ENCODE results near the gene CRISP1.
"Not testable (repeated sequence)": the region's sequence is repeated elsewhere in the genome, so short reads cannot be mapped to it uniquely, and the experiment has no call there.

The CRISP1 gene, protein sequence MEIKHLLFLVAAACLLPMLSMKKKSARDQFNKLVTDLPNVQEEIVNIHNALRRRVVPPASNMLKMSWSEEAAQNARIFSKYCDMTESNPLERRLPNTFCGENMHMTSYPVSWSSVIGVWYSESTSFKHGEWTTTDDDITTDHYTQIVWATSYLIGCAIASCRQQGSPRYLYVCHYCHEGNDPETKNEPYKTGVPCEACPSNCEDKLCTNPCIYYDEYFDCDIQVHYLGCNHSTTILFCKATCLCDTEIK

GRCh38 chr6:49866485-49866943 is at the start of gene CRISP1:
Gene CRISP1, minus strand, starts transcription at chr6:49866535. Its CDS starts 9,135 bp downstream, at chr6:49857400.
- no peak for DNase-seq (ENCODE audit: low read depth in 2 of 2)

GRCh38 chr6:49915035-49915434 is 48.7 kb upstream of the CRISP1 start:
- DNase-seq (ENCODE audit: low read depth in 2 of 2) = no peak

DNA sequence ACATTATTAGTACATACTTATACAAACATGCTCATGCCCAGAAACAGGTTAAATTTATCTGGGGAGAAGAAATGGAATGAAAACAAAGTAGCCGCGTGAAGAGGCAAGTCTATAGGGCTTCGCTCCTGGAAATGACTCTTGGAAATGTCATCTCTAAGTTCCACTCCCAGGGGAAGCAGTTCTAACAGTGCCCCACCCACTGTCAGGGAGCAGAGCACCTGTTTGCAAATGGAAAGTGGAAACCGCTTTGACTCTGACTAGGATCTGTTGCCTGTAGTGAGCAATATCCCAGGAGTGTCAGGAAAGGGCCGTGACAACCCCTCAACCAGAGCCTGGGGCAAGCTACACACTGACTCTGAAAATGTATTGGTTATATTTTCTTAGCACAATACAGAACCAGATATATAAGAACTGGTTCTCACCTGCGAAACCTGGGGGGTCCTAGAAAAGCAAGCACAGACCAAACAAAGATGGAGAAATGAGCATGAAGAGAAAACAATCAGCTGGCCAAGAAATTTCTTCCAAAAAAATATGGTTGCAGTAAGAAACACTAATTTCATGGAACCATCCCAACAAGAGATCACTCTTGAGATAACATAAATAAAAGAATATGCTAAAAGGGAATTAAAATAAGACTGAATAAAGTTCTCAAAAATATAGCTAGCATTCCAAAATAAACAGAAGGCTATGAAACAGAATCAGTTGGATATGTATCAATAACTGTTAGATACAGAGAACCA is 47.5 kb upstream of the CRISP1 start:
- no peak for DNase-seq (ENCODE audit: low read depth in 2 of 2)

GRCh38 chr6:49912196-49912595 is 45.9 kb upstream of the CRISP1 start:
- no peak for DNase-seq (ENCODE audit: low read depth in 2 of 2)

DNA sequence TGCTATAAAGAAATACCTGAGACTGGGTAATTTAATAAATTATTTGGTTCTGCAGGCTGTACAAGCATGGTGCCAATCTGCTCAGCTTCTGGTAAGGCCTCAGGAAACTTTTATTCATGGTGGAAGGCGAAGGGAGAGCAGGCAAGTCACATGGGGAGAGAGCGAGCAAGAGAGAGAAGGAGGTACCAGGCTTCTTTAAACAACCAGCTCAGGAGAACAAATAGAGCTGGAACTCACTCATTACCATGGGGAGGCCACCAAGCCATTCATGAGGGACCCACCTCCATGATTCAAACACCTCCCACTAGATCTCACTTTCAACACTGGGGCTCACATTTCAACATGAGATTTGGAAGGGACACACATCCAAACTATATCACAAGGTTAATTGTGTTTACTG is 44.9 kb upstream of the CRISP1 start:
- no peak for DNase-seq (ENCODE audit: low read depth in 2 of 2)

- DNase-seq (ENCODE audit: low read depth in 2 of 2) = no peak
These were observed 43.2 kb upstream of the CRISP1 start for GRCh38 chr6:49909563-49909962.

GRCh38 chr6:49906526-49906925 is 40.2 kb upstream of the CRISP1 start:
- DNase-seq (ENCODE audit: low read depth in 2 of 2) = no peak

- no peak for DNase-seq (ENCODE audit: low read depth in 2 of 2)
These were observed 39.0 kb upstream of the CRISP1 start for GRCh38 chr6:49905296-49905695.

DNA sequence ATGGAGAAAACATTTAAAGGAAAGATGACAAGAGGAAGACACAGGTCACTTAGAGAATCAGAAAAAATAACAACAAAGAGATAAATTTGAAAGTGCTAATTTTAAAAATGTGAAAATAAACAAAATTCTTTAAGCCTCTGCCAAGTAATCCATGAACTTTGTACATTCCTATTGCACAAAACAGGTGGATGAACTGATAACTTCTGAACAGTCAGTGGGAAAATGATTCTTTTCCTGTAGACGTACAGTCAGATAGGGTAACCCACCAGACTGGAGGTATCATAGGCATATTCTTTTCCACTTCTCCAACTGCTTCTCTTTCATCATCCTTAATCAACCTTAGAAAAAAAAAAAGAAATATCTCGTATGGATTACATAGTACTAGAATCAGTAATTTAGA is 36.5 kb upstream of the CRISP1 start:
- DNase-seq (ENCODE audit: low read depth in 2 of 2) = no peak

DNA sequence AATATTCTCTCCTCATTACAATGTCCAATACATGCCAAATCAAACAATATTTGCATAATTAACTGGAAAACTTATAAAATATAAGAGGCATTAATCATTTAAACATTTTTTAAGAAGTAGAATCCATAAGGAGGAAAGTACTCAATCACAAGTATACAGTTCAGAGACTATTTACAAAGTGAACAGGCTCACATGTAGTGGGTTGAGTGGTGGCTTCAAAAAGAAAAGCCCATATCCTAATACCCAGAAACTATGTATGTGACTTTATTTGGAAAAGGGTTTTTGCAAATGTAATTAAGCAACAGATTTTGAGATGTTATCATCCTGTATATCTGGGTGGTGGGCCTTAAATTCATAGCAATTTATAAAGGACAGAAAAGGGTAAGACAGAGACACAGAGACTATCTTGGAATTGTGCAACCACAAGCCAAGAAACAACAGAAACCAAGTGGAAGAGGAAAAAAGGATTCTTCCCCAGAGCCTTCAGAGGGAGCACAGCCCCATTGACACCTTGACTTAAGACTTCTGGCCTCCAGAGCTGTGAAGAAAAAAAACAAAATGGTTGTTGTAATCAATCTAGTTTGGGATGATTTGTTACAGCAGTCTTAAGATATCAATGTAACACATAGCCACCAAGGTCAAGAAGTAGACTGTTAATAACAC is 32.7 kb upstream of the CRISP1 start:
- DNase-seq (ENCODE audit: low read depth in 2 of 2) = no peak

GRCh38 chr6:49895553-49895952 is 29.2 kb upstream of the CRISP1 start:
- DNase-seq (ENCODE audit: low read depth in 2 of 2) = not testable (repeated sequence)

GRCh38 chr6:49892280-49892679 is 25.9 kb upstream of the CRISP1 start:
- DNase-seq (ENCODE audit: low read depth in 2 of 2) = no peak

DNA sequence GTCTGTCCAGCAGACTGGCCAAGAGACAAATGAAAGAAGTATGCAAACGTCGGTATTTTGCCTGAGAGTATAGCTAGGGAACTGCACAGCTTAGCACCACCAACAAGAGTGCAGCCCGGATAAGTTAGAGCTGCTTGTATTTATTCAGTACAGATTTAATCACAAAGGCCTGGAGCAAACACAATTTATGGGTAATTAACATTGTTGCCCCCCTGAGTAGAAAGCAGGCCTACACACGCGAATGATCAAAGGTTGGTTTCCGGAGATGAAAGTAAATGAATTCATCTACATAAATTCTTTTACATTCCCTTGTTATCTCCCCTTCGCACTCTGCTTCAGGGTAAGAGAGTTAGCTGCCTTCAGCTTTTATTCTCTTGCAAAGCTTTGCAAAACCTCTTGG is 24.7 kb upstream of the CRISP1 start:
- no peak for DNase-seq (ENCODE audit: low read depth in 2 of 2)

DNA sequence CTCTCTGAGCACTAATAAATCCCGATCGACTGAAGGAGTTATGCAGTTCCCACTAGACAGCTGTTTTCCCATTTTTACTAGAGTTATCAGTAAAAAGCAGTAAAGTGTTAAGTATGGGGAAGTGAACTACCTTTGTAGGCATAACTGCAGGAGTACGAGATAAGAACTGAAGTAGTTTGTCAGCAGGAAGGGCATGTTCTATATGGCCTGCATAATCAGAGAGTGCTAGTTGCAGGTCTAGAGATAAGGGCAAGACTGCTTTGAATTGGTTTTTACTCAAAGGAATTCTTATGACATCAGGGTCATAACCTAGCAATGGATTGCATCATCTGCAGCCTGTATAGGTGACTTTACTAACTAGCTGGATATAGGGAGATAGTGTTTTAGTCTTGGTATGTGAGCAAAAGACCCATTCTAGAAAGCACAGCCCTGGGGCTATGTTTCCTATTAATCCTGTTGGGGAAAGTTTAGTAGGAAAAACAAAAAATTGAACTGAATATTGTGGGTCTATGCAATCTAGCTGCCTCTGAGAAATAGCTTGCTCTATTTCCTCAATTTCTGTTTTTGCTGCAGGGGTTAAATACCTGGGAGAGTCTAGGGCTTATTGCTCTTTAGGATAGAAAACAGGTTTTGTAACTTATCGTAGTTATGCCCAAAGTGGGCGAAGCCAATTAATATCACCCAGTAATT is 22.6 kb upstream of the CRISP1 start:
- DNase-seq (ENCODE audit: low read depth in 2 of 2) = no peak

DNA sequence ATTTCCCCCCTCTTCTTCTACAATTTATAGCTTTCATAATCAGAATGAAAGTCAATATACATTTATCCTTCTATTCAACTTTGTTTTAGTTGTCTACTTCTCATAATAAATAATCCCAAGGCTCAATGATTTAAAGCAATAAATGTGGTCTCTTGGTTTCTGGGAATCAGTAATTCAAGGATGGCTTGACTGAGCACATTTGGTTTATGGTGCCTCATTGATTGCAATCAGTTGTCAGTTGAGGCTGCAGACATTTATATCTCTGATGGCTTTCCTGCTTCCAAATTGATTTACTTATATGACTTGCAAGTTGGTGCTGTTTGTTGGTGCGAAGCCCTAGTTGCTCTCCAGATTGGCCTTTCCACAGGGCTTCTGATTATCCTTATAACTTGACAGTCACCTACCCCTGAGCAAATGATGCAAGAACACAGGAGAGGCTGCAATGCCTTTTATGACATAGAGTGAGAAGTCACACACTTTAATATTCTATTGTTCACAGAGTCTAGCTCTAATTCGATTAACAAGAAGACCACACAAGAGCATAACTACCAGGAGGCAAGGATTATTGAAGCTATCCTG is 2.7 kb upstream of the CRISP1 start:
- DNase-seq (ENCODE audit: low read depth in 2 of 2) = no peak

GRCh38 chr6:49856282-49856681 is 10.1 kb downstream of the CRISP1 start:
- DNase-seq (ENCODE audit: low read depth in 2 of 2) = no peak

GRCh38 chr6:49855221-49855620 is 11.1 kb downstream of the CRISP1 start:
- DNase-seq (ENCODE audit: low read depth in 2 of 2) = no peak

- DNase-seq (ENCODE audit: low read depth in 2 of 2) = no peak
These were observed 13.4 kb downstream of the CRISP1 start for GRCh38 chr6:49852975-49853374.

DNA sequence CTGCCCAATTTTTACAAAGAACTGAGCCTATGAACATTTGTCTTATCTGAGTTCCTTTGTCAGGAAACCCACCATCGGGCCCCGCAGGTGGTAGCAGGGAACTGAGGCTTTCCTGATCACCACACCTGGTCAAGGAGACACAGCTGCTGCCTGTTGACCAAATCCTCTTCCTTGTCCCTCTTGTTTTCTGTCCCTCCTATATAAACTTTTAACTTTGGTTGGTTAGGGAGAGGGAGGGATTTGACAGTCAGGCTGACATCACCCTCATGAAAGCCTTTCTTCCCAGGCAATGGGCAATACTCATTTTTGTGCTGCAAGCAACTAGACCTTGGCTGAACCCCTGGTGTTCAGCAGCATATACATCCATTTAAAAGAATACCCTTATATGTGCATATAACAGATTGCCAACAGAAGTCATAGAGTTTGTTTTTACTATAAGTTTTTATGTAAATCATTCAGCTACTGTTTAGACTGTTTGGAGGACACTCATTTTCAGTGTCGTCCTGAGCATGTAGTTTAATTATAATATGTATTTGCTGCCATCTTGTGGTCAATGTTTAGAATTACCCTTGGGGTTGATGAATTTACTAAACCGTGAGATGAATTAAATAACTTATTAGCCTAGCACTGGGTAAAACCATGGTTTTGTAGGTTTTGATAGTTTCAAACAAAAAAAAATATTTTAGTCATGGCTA is 17.0 kb downstream of the CRISP1 start:
- no peak for DNase-seq (ENCODE audit: low read depth in 2 of 2)

- DNase-seq (ENCODE audit: low read depth in 2 of 2) = no peak
These were observed 18.7 kb downstream of the CRISP1 start for GRCh38 chr6:49847673-49848072.

- DNase-seq (ENCODE audit: low read depth in 2 of 2) = no peak
These were observed 19.3 kb downstream of the CRISP1 start for GRCh38 chr6:49847014-49847413.
